Kidney (tissue), 14 donors: ENCODE measurements around the gene TMEM154. TPM values are rescaled to one million over a fixed set of nuclear protein-coding genes. Genes with fewer than 3 reads are reported as not detected.

Source experiments
- DNase-seq, 5 donors: peaks; one replicate each; pipeline ENCODE4 v3.0.0-alpha.2; 2013 to 2020
- FAIRE-seq: peaks from 2 replicates; lab custom pipeline; 2012; peaks lifted over from hg19 to GRCh38; lab: Jason Lieb, UNC
- H3K27ac ChIP-seq, 2 donors: one replicate each; pipeline ENCODE4 v1.7.0; 2013; ENCODE audit warnings: low read depth in 2 of 2, low read length in 2 of 2, inconsistent platforms in 1 of 2
- H3K27me3 ChIP-seq: one replicate; pipeline ENCODE4 v1.7.1; 2013; ENCODE audit warnings: low read length, inconsistent platforms; ENCODE audit not compliant: control insufficient read depth, insufficient read depth
- H3K36me3 ChIP-seq, 3 donors: one replicate each; pipeline versions ENCODE4 v1.7.0 to v1.7.1; 2013; ENCODE audit warnings: low read length in 3 of 3, control low read depth in 1 of 3, inconsistent platforms in 1 of 3; ENCODE audit not compliant: insufficient read depth in 3 of 3, control insufficient read depth in 2 of 3
- H3K4me1 ChIP-seq, 3 donors: one replicate each; pipeline versions ENCODE4 v1.7.0 to v1.7.1; 2013; ENCODE audit warnings: low read length in 3 of 3, inconsistent platforms in 1 of 3, low read depth in 1 of 3; ENCODE audit not compliant: control insufficient read depth in 2 of 3, insufficient read depth in 2 of 3
- H3K4me3 ChIP-seq, 3 donors: one replicate each; pipeline versions ENCODE4 v1.7.0 to v1.8.1; 2013; ENCODE audit warnings: low read length in 3 of 3, control low read depth in 1 of 3, inconsistent platforms in 1 of 3
- H3K9ac ChIP-seq, 3 donors: one replicate each; pipeline versions ENCODE4 v1.7.0 to v1.7.1; 2013; ENCODE audit warnings: low read length in 3 of 3, control low read depth in 1 of 3, inconsistent platforms in 1 of 3
- H3K9me3 ChIP-seq, 3 donors: one replicate each; pipeline versions ENCODE4 v1.7.0 to v1.7.1; 2013; ENCODE audit warnings: low read length in 3 of 3, control low read depth in 1 of 3, inconsistent platforms in 1 of 3; ENCODE audit not compliant: control insufficient read depth in 2 of 3, insufficient read depth in 1 of 3
- intact Hi-C: fragments of 100-400 bp; cut with DNase I; formaldehyde crosslinking; loops from one replicate; pipeline ENCODE4 v1.11.1; 2022
- polyA plus RNA-seq: library from polyadenylated mRNA; stranded (reverse); fragments of 350-450 nt; fragmentation: Illumina TruSeq; extraction: RNeasy Lipid Tissue Mini Kit (QIAGEN cat#74804); gene quantifications from one replicate; pipeline ENCODE4 v1.2.3, GENCODE V29; 2014; ENCODE audit warnings: low read depth, low replicate concordance; ENCODE audit not compliant: insufficient read depth
- total RNA-seq: library from RNA; stranded (reverse); fragmentation: NEBNext Ultra II Directional; extraction: Animal tissue kit (Norgen Biotek cat#: 25700); gene quantifications from one replicate; pipeline ENCODE4 v1.2.1, GENCODE V29; 2021
- TF ChIP-seq, protein P1 (sequence below): IDR thresholded peaks from 3 replicates; pipeline ENCODE4 v1.5.1; 2012; ENCODE audit warnings: mild to moderate bottlenecking, moderate library complexity, borderline replicate concordance; ENCODE audit not compliant: insufficient read depth; ENCODE audit errors: extremely low read depth
- donor health status: control.
- donor health status: control.
- donor health status: control.
- donor health status: control.
- donor health status: control.
- donor health status: DM: yes; HTN: yes; CAD: no.
- donor health status: Normal renal cell carcinoma (clear cell type).

Gene TMEM154
- total and polyA plus RNA-seq, 2 donors from 2014 or later = 0.09 to 11.0 TPM

- TF ChIP-seq, protein P1, sequence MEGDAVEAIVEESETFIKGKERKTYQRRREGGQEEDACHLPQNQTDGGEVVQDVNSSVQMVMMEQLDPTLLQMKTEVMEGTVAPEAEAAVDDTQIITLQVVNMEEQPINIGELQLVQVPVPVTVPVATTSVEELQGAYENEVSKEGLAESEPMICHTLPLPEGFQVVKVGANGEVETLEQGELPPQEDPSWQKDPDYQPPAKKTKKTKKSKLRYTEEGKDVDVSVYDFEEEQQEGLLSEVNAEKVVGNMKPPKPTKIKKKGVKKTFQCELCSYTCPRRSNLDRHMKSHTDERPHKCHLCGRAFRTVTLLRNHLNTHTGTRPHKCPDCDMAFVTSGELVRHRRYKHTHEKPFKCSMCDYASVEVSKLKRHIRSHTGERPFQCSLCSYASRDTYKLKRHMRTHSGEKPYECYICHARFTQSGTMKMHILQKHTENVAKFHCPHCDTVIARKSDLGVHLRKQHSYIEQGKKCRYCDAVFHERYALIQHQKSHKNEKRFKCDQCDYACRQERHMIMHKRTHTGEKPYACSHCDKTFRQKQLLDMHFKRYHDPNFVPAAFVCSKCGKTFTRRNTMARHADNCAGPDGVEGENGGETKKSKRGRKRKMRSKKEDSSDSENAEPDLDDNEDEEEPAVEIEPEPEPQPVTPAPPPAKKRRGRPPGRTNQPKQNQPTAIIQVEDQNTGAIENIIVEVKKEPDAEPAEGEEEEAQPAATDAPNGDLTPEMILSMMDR = no peak
- Histone ChIP-seq H3K27ac (no peak overlapping the region), H3K4me3 (no peak overlapping the region), H3K4me1 (no peaks in the 10 kb centered on the region), H3K27me3 (peaks cover 3% of the 10 kb centered on the region), H3K9me3 (no peaks in the 10 kb centered on the region), H3K36me3 (no peaks in the 10 kb centered on the region), H3K9ac (no peak overlapping the region)
- FAIRE-seq (no peak), DNase-seq (no peak)
- intact Hi-C loops = no loop called here
These were observed 6.3 kb downstream of the TMEM154 start for GRCh38 chr4:152673489-152673888.

DNA sequence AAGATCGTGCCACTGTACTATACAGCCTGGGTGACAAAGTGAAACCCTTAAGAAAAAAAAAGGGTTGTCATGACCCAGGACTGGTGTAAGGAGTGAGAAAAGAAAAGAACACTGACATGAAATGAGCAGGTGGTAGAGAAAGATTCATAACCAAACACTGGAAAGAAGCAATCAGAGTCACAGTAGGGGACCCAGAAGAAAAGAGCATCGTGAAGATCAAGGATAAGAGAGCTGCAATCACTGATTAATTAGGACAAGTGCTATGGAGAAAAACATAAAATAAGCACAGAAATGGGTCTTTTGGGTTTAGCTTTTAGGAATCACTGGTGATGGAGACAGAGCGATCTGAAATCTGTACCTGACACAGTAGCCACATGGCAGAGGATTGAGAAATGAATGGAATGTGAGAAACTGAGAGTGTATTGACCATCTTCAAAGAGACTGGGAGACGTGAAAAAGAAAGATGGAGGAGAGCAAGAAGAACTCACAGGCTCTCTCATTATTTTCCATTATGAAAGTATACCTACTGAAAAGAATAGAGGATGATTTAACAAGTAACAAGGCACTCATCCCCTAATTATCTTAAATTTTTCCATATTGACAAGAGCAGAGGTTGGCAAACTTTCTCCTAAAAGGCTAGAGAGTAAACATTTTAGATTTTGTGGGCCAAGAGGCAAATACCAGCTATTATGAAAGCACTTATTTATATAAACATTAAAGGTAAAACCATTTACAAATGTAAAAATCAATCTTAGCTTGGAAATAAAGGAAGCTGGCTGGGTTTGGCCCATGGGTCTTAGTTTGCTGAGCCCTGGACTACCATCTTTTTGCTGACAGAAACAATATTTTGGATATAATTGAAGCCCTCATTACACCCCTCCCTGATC, 7.3 kb downstream of the TMEM154 start:
- no peak overlapping the region for H3K4me3 ChIP-seq
- H3K36me3 ChIP-seq = no peaks in the 10 kb centered on the region
- FAIRE-seq (no peak), DNase-seq (no peak)
- H3K9ac ChIP-seq = no peak overlapping the region
- no peak overlapping the region for H3K27ac ChIP-seq
- intact Hi-C loops = no loop called here
- TF ChIP-seq, protein P1 = no peak
- no peaks in the 10 kb centered on the region for H3K4me1 ChIP-seq
- no peaks in the 10 kb centered on the region for H3K27me3 ChIP-seq
- no peaks in the 10 kb centered on the region for H3K9me3 ChIP-seq

DNA sequence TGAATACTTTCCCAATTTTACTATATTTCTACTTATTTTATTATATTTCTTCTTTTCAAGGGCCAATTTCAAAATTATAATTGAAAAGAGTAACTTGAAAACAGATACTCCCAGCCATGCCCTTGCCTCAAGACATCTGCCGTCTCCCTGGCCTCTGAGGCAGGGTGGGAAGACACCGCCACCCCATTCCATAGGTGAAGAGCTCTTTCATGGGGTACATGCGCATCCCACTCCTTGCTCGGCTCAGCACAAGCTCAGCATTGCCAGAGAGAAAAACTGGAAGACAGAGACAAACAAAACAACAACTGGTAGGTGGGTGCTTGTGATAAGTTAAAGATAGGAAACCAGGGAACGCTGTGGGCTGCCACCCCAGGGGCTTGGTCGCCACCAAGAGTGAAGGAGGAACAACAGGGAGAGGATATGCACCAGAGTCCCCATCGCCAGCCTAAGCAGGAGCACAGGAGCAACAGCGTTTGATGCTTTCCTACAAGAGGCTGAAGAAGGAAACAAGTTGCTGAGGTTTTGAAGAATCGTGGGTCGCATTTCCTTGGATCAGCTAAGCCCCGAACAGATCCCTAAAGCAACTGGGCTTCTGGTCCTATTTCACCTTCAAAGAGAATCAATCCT, 11.3 kb downstream of the TMEM154 start:
- TF ChIP-seq, protein P1 = no peak
- H3K9ac ChIP-seq = no peak overlapping the region
- no peaks in the 10 kb centered on the region for H3K27me3 ChIP-seq
- no peaks in the 10 kb centered on the region for H3K9me3 ChIP-seq
- no peak for DNase-seq
- no peak for FAIRE-seq
- H3K27ac ChIP-seq = no peak overlapping the region
- no peak overlapping the region for H3K4me3 ChIP-seq
- intact Hi-C loops = no loop called here
- H3K36me3 ChIP-seq = no peaks in the 10 kb centered on the region
- no peaks in the 10 kb centered on the region for H3K4me1 ChIP-seq
